ENCODE data around the gene ST3GAL6. TPM values are rescaled to one million over a fixed set of nuclear protein-coding genes. Genes with fewer than 3 reads are reported as not detected.
A peak's percentile ranks its signal among the peaks of the same experiment; 100 is the strongest.

ST3GAL6 gene
- total and polyA plus RNA-seq, 2 of the 8 experiments (the other 6 are each of a cell fraction or from before 2014, with no cell fraction given), result 3.3 to 6.1 TPM

DNA sequence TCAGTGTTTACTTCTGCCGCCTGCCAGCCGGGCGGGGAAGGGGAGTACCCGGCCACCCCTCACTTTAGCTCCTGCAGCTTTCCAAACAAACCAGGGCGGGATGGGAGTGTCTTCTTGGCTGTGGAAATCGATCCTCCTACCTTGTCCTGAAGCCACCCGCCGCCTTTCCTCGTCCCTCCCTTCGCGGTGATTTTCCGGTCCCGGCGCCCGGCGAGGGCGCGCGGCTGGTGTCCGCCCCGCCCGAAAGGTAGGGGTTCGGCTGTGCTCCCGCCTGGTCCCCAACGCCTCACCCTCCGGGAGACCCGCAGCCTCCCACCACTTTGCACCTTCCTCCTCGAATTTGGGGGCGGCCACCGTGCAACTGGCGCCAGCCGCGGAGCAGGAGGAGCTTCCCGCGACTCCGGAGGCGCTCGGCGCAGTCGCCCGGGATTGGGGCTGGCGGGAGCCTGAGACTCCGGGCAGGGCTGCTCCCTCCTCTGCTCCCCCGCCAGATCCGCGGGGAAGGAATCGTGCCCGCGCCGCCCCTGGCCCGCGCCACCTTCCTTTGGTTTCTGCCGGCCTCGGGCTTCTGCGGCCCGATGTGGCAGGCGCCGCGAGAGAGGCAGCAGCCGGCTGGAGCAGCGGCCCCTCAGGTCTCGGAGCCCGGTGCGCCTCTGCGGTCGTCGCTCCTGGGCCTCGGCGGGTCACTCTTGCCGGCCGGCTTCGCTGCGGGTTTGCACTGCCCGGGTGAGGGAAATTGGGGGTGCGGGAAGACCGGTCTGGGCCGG lies 30.7 kb upstream of the ST3GAL6 start (continued):
- TF ChIP-seq SAP30 (IDR thresholded peaks at IDR 0.05; ENCODE audit: insufficient read depth, insufficient replicate concordance, low read length), result no peak
- TF ChIP-seq BCL11A (IDR thresholded peaks at IDR 0.05; ENCODE audit: low read depth in 2 of 2, low read length in 2 of 2), result no peak
- TF ChIP-seq RXRA (IDR thresholded peaks at IDR 0.05; ENCODE audit: insufficient read depth, low read depth, low read length), result no peak
- TF ChIP-seq BRCA1 (IDR thresholded peaks at IDR 0.05; ENCODE audit: low read depth, low read length), result no peak
- TF ChIP-seq SRF (IDR thresholded peaks at IDR 0.05; ENCODE audit: low read depth, low read length), result no peak
- TF ChIP-seq POU5F1 (IDR thresholded peaks at IDR 0.05; ENCODE audit: low read depth, low read length), result no peak
- TF ChIP-seq RAD21 (IDR thresholded peaks at IDR 0.05 in 1 of 2, conservative IDR thresholded peaks at IDR 0.05 in 1 of 2; ENCODE audit: low read depth in 2 of 2, low read length in 2 of 2), result 0 out of 4 replicates have a peak, but pooled peaks of 1 of the 2 experiments have one; percentile 1
- TF ChIP-seq JUN (IDR thresholded peaks at IDR 0.05; ENCODE audit: low read depth, low read length), result no peak
- TF ChIP-seq MAFK (IDR thresholded peaks at IDR 0.05; ENCODE audit: low read depth, low read length), result no peak
- TF ChIP-seq, protein P1, sequence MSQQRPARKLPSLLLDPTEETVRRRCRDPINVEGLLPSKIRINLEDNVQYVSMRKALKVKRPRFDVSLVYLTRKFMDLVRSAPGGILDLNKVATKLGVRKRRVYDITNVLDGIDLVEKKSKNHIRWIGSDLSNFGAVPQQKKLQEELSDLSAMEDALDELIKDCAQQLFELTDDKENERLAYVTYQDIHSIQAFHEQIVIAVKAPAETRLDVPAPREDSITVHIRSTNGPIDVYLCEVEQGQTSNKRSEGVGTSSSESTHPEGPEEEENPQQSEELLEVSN (IDR thresholded peaks at IDR 0.05), result peak; percentile 78; the same call in 1 of the 2 replicates
- TF ChIP-seq TCF12 (IDR thresholded peaks at IDR 0.05; ENCODE audit: low read depth, low read length), result no peak
- peak; percentile 24; the same call in 1 of the 2 replicates for TF ChIP-seq TBP (IDR thresholded peaks at IDR 0.05; ENCODE audit: low read depth, low read length)
- TF ChIP-seq NANOG (IDR thresholded peaks at IDR 0.05; ENCODE audit: insufficient read depth, low read depth, low read length, poor library complexity, severe bottlenecking), result no peak
- TF ChIP-seq CEBPB (IDR thresholded peaks at IDR 0.05; ENCODE audit: low read depth, low read length), result no peak
- no peak for TF ChIP-seq SP4 (IDR thresholded peaks at IDR 0.05; ENCODE audit: low read length)
- TF ChIP-seq JUND (IDR thresholded peaks at IDR 0.05; ENCODE audit: low read length), result no peak
- no peak for TF ChIP-seq FOSL1 (IDR thresholded peaks at IDR 0.05; ENCODE audit: insufficient read depth, low read depth, low read length)
- TF ChIP-seq SUZ12 (IDR thresholded peaks at IDR 0.05; ENCODE audit: low read length), result no peak; the same call in 1 of the 2 replicates
- TF ChIP-seq SP1 (IDR thresholded peaks at IDR 0.05; ENCODE audit: low read depth, low read length), result no peak
- TF ChIP-seq CREB1 (IDR thresholded peaks at IDR 0.05), result no peak
- no peak for TF ChIP-seq ZNF274 (IDR thresholded peaks at IDR 0.05; ENCODE audit: borderline replicate concordance, extremely low read depth, low read length)
- TF ChIP-seq EZH2 (IDR thresholded peaks at IDR 0.05; ENCODE audit: low read depth, low read length, severe bottlenecking), result no peak
- no peak for TF ChIP-seq CHD2 (IDR thresholded peaks at IDR 0.05; ENCODE audit: low read length)
- TF ChIP-seq KDM4A (IDR thresholded peaks at IDR 0.05; ENCODE audit: low read depth, low read length, severe bottlenecking), result peak; percentile 93
- no peak for TF ChIP-seq SIX5 (IDR thresholded peaks at IDR 0.05; ENCODE audit: low read depth, low read length)
